Kidney (tissue), 14 donors: ENCODE results near the gene ASAP3. TPM values are rescaled to one million over a fixed set of nuclear protein-coding genes. Genes with fewer than 3 reads are reported as not detected.

Experiments
- DNase-seq, 5 donors: peaks; one replicate each; pipeline ENCODE4 v3.0.0-alpha.2; 2013 to 2020
- FAIRE-seq: peaks from 2 replicates; lab custom pipeline; 2012; peaks lifted over from hg19 to GRCh38; lab: Jason Lieb, UNC
- H3K27ac ChIP-seq, 2 donors: one replicate each; pipeline ENCODE4 v1.7.0; 2013; ENCODE audit warnings: low read depth in 2 of 2, low read length in 2 of 2, inconsistent platforms in 1 of 2
- H3K27me3 ChIP-seq: one replicate; pipeline ENCODE4 v1.7.1; 2013; ENCODE audit warnings: low read length, inconsistent platforms; ENCODE audit not compliant: control insufficient read depth, insufficient read depth
- H3K36me3 ChIP-seq, 3 donors: one replicate each; pipeline versions ENCODE4 v1.7.0 to v1.7.1; 2013; ENCODE audit warnings: low read length in 3 of 3, control low read depth in 1 of 3, inconsistent platforms in 1 of 3; ENCODE audit not compliant: insufficient read depth in 3 of 3, control insufficient read depth in 2 of 3
- H3K4me1 ChIP-seq, 3 donors: one replicate each; pipeline versions ENCODE4 v1.7.0 to v1.7.1; 2013; ENCODE audit warnings: low read length in 3 of 3, inconsistent platforms in 1 of 3, low read depth in 1 of 3; ENCODE audit not compliant: control insufficient read depth in 2 of 3, insufficient read depth in 2 of 3
- H3K4me3 ChIP-seq, 3 donors: one replicate each; pipeline versions ENCODE4 v1.7.0 to v1.8.1; 2013; ENCODE audit warnings: low read length in 3 of 3, control low read depth in 1 of 3, inconsistent platforms in 1 of 3
- H3K9ac ChIP-seq, 3 donors: one replicate each; pipeline versions ENCODE4 v1.7.0 to v1.7.1; 2013; ENCODE audit warnings: low read length in 3 of 3, control low read depth in 1 of 3, inconsistent platforms in 1 of 3
- H3K9me3 ChIP-seq, 3 donors: one replicate each; pipeline versions ENCODE4 v1.7.0 to v1.7.1; 2013; ENCODE audit warnings: low read length in 3 of 3, control low read depth in 1 of 3, inconsistent platforms in 1 of 3; ENCODE audit not compliant: control insufficient read depth in 2 of 3, insufficient read depth in 1 of 3
- intact Hi-C: fragments of 100-400 bp; cut with DNase I; formaldehyde crosslinking; loops from one replicate; pipeline ENCODE4 v1.11.1; 2022
- polyA plus RNA-seq: library from polyadenylated mRNA; stranded (reverse); fragments of 350-450 nt; fragmentation: Illumina TruSeq; extraction: RNeasy Lipid Tissue Mini Kit (QIAGEN cat#74804); gene quantifications from one replicate; pipeline ENCODE4 v1.2.3, GENCODE V29; 2014; ENCODE audit warnings: low read depth, low replicate concordance; ENCODE audit not compliant: insufficient read depth
- total RNA-seq: library from RNA; stranded (reverse); fragmentation: NEBNext Ultra II Directional; extraction: Animal tissue kit (Norgen Biotek cat#: 25700); gene quantifications from one replicate; pipeline ENCODE4 v1.2.1, GENCODE V29; 2021
- TF ChIP-seq, protein P1 (sequence below): IDR thresholded peaks from 3 replicates; pipeline ENCODE4 v1.5.1; 2012; ENCODE audit warnings: mild to moderate bottlenecking, moderate library complexity, borderline replicate concordance; ENCODE audit not compliant: insufficient read depth; ENCODE audit errors: extremely low read depth
- donor health status: control.
- donor health status: control.
- donor health status: control.
- donor health status: control.
- donor health status: control.
- donor health status: DM: yes; HTN: yes; CAD: no.
- donor health status: Normal renal cell carcinoma (clear cell type).

Gene ASAP3
- total and polyA plus RNA-seq, 2 donors from 2014 or later, result 29.9 to 37.8 TPM

DNA sequence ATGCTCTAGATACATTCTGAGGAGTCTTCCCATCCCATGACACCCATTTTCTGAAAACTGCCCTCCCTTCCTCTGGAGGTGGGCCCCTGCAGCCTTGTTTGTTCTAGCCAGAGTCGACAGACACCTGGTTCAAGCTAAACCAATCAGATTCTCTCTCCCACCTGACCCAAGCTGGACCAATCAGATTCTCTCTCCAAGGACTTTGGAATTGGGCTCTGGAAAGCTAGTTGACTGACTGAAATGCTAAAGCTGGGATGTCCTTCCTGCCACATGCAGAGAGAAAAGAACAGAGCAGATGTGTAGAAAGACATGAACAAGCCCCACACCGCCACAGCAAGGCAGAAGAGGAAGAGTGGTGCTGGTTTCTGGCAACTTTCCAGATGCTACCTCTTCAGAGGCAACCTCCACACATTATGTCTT is 24.6 kb downstream of the ASAP3 start:
- Histone ChIP-seq H3K4me1 (no peaks in the 10 kb centered on the region), H3K9me3 (no peaks in the 10 kb centered on the region), H3K27ac (no peak overlapping the region), H3K4me3 (no peak overlapping the region), H3K27me3 (no peaks in the 10 kb centered on the region), H3K9ac (no peak overlapping the region), H3K36me3 (peaks cover 0 to 8% (median 4%) of the 10 kb centered on the region in 3 donors)
- TF ChIP-seq, protein P1, sequence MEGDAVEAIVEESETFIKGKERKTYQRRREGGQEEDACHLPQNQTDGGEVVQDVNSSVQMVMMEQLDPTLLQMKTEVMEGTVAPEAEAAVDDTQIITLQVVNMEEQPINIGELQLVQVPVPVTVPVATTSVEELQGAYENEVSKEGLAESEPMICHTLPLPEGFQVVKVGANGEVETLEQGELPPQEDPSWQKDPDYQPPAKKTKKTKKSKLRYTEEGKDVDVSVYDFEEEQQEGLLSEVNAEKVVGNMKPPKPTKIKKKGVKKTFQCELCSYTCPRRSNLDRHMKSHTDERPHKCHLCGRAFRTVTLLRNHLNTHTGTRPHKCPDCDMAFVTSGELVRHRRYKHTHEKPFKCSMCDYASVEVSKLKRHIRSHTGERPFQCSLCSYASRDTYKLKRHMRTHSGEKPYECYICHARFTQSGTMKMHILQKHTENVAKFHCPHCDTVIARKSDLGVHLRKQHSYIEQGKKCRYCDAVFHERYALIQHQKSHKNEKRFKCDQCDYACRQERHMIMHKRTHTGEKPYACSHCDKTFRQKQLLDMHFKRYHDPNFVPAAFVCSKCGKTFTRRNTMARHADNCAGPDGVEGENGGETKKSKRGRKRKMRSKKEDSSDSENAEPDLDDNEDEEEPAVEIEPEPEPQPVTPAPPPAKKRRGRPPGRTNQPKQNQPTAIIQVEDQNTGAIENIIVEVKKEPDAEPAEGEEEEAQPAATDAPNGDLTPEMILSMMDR, result no peak
- no peak for FAIRE-seq
- DNase-seq, result no peak
- intact Hi-C loops, result no loop called here

DNA sequence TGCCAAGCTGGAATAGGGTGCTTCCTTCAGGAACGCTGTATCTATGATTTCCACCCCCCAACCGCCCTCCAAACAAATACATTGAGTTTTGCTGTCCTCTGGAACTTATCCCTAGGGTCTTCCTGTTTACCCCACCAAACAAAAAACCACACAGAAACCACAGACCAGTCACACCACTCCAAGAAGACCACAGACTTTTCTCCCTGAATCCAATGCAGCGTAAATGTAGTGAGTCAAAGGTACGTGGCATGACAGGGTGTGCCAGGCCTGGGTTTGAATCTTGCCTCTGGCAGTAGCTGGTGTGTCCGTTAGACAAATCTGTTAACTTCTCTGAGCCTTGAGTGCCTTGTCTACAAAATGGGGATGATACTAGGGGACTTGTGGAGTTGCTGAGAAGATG is 27.8 kb downstream of the ASAP3 start:
- Histone ChIP-seq H3K9ac (no peak overlapping the region), H3K27ac (no peak overlapping the region), H3K27me3 (no peaks in the 10 kb centered on the region), H3K4me3 (no peak overlapping the region), H3K36me3 (peaks cover 0 to 8% (median 5%) of the 10 kb centered on the region in 3 donors), H3K4me1 (peaks cover 0 to 10% (median 7%) of the 10 kb centered on the region in 3 donors), H3K9me3 (no peaks in the 10 kb centered on the region)
- no peak for FAIRE-seq
- intact Hi-C loops, result no loop called here
- DNase-seq, result no peak
- TF ChIP-seq, protein P1, result no peak

DNA sequence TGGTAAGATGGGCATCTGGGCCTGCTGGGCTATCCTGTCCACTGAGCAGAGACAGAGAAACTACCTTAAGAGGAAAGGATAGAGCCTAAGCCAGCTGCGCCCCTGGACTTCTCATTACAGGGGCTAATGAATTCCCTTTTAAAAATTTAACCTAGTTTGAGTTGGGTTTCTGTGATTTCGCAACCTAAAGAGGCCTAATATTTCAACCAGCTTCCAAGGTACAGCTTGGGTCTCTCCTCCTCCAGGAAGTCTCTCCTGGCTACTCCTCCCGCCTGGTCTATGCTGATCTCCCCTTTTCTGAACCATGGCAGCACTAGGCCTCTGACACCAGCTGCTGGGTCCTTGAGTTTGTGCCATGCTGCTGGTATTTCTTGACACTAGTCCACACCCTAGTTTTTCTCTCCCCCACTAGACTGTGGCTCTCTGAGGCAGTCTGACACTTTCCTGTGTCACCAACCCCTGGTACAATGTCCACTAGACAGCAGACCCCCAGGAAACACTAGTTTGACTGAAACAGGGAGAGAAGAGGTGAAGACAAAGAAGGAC is 30.5 kb downstream of the ASAP3 start:
- H3K9me3 ChIP-seq, result no peaks in the 10 kb centered on the region
- H3K9ac ChIP-seq, result no peak overlapping the region
- intact Hi-C loops, result no loop called here
- TF ChIP-seq, protein P1, result no peak
- H3K27ac ChIP-seq, result no peak overlapping the region
- no peak overlapping the region for H3K4me3 ChIP-seq
- H3K36me3 ChIP-seq, result peaks cover 0 to 8% (median 6%) of the 10 kb centered on the region in 3 donors
- DNase-seq (no peak), FAIRE-seq (no peak)
- peaks cover 0 to 10% (median 9%) of the 10 kb centered on the region in 3 donors for H3K4me1 ChIP-seq
- no peaks in the 10 kb centered on the region for H3K27me3 ChIP-seq
